IPS-15b (cell line): ENCODE data around the gene CTAGE1.
"Not testable (repeated sequence)": the region's sequence is repeated elsewhere in the genome, so short reads cannot be mapped to it uniquely, and the experiment has no call there.

Source experiments
- H3K27me3 ChIP-seq: one replicate; pipeline ENCODE4 v1.6.1; 2013; ENCODE audit warnings: low read length; ENCODE audit not compliant: control insufficient read depth, insufficient read depth
- H3K36me3 ChIP-seq: one replicate; pipeline ENCODE4 v1.6.1; 2013; ENCODE audit warnings: low read length; ENCODE audit not compliant: control insufficient read depth, insufficient read depth
- H3K4me1 ChIP-seq: one replicate; pipeline ENCODE4 v1.6.1; 2013; ENCODE audit warnings: mild to moderate bottlenecking, low read length; ENCODE audit not compliant: control insufficient read depth, insufficient read depth
- H3K4me3 ChIP-seq: one replicate; pipeline ENCODE4 v1.5.1; 2013; ENCODE audit warnings: low read depth, low read length
- H3K9ac ChIP-seq: one replicate; pipeline ENCODE4 v1.6.1; 2013; ENCODE audit warnings: low read depth, mild to moderate bottlenecking, low read length
- H3K9me3 ChIP-seq: one replicate; pipeline ENCODE4 v1.6.1; 2013; ENCODE audit warnings: mild to moderate bottlenecking, low read length; ENCODE audit not compliant: control insufficient read depth, insufficient read depth

The CTAGE1 gene

DNA sequence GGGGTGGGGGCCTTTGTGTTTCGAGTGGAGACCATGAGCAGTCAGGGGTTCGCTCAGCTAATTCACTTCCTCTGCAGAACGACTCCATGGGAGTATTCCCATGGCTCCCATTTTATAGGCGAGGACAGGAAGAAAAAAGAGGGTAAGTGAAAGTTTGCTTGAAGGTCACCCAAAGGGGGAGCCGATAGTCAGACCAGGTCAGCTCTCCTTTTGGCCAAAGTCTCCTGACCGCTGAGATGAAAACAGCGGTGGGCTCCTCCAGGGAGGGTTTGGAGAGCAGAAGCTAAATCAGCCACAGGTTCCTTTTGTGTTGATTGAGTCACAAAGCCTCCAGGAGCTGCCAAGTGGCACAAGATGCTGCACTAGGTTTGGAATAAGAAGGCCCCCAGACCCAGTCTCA, 34.1 kb upstream of the CTAGE1 start:
- H3K4me1 ChIP-seq = peaks cover 7% of the 10 kb centered on the region
- H3K9me3 ChIP-seq = no peaks in the 10 kb centered on the region
- H3K4me3 ChIP-seq = peak overlapping the region; percentile 33
- H3K36me3 ChIP-seq = no peaks in the 10 kb centered on the region
- H3K9ac ChIP-seq = no peak overlapping the region
- no peaks in the 10 kb centered on the region for H3K27me3 ChIP-seq

GRCh38 chr18:22450766-22451165, 33.1 kb upstream of the CTAGE1 start:
- not testable (repeated sequence) for H3K9ac ChIP-seq, H3K4me3 ChIP-seq, H3K27me3 ChIP-seq, H3K9me3 ChIP-seq, H3K36me3 ChIP-seq, H3K4me1 ChIP-seq

- not testable (repeated sequence) for H3K27me3 ChIP-seq, H3K9me3 ChIP-seq, H3K4me3 ChIP-seq, H3K9ac ChIP-seq, H3K4me1 ChIP-seq, H3K36me3 ChIP-seq
Measured at GRCh38 chr18:22450318-22450717, 32.6 kb upstream of the CTAGE1 start.

DNA sequence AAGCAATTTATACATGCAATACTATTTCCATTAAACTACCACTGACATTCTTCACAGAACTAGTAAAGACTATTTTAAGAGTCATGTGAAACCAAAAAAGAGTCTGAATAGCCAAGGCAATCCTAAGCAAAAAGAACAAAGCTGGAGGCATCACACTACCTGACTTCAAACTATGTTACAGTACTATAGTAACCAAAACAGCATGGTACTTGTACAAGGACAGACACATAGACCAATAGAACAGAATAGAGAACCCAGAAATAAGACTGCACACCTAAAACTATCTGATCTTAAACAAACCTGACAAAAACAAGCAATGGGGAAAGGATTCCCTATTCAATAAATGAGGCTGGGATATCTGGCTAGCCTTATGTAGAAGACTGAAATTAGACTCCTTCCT, 32.0 kb upstream of the CTAGE1 start:
- not testable (repeated sequence) for H3K9me3 ChIP-seq, H3K36me3 ChIP-seq, H3K4me3 ChIP-seq, H3K9ac ChIP-seq, H3K27me3 ChIP-seq, H3K4me1 ChIP-seq

DNA sequence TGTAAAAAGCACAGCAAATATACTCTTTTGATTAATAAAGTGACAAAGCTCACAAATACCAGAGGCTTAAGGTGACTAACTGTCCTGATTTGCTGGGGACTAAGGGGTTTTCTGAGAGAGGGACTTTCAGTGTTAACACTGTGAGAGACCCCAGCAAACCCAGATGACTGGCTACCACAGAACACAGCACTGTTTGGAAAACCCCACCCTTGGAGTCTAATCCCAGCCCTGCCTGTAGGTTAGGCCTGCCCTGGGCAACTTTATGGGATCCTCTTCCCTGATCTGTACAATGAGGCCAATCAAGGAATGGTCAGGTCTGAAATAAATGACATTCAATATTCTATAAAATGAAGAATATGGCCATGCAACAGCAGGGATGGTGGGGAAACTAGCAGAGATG, 30.5 kb upstream of the CTAGE1 start:
- no peak overlapping the region for H3K4me3 ChIP-seq
- no peaks in the 10 kb centered on the region for H3K27me3 ChIP-seq
- no peak overlapping the region for H3K9ac ChIP-seq
- H3K4me1 ChIP-seq = no peaks in the 10 kb centered on the region
- H3K36me3 ChIP-seq = no peaks in the 10 kb centered on the region
- no peaks in the 10 kb centered on the region for H3K9me3 ChIP-seq

DNA sequence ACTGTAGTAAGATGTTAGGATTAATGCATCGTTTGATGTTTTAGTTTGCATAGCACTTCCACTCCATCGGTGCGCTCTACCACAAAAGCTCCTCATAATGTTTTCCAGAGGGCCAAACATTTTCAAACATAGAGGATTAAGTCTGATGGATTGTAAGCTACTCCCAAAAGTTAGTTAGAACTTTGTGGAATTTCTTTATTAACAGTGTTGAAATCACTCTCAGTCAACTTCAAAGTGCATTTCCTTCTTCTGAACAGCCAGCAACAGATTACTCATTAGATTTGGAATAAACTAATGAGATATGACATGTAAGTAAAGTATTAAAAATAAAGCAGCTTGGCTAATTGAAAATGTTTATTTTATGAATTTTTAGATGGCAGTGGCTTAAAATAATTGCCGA, 30.1 kb upstream of the CTAGE1 start:
- Histone ChIP-seq H3K9ac (no peak overlapping the region), H3K27me3 (no peaks in the 10 kb centered on the region), H3K4me1 (no peaks in the 10 kb centered on the region), H3K4me3 (no peak overlapping the region), H3K9me3 (no peaks in the 10 kb centered on the region), H3K36me3 (no peaks in the 10 kb centered on the region)

DNA sequence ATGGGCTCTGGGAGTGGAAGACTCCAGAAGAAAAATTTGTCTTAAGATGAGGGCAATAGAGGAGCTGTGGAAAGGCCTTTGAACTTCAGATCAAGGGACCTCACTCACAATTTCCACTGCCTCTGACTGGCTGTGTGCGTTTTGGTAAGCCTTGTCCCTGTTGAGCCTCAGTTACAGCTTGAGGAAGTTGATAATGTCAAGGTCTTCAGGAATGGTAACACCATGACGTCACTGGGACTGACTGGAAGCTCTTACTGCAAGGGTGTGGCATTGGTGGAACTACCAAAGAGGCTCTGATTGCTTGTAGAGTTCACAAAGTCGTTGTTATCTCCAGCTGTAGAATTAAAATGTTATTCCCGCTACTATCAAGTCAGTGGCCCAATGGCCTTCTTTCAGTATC, 29.2 kb upstream of the CTAGE1 start:
- Histone ChIP-seq H3K27me3 (no peaks in the 10 kb centered on the region), H3K9me3 (no peaks in the 10 kb centered on the region), H3K4me1 (no peaks in the 10 kb centered on the region), H3K4me3 (no peak overlapping the region), H3K36me3 (no peaks in the 10 kb centered on the region), H3K9ac (no peak overlapping the region)

GRCh38 chr18:22446325-22446724, 28.6 kb upstream of the CTAGE1 start:
- no peaks in the 10 kb centered on the region for H3K4me1 ChIP-seq
- no peak overlapping the region for H3K4me3 ChIP-seq
- no peaks in the 10 kb centered on the region for H3K9me3 ChIP-seq
- H3K36me3 ChIP-seq = no peaks in the 10 kb centered on the region
- H3K9ac ChIP-seq = no peak overlapping the region
- H3K27me3 ChIP-seq = no peaks in the 10 kb centered on the region

GRCh38 chr18:22441638-22442037, 23.9 kb upstream of the CTAGE1 start:
- Histone ChIP-seq H3K4me3 (no peak overlapping the region), H3K27me3 (no peaks in the 10 kb centered on the region), H3K9me3 (no peaks in the 10 kb centered on the region), H3K4me1 (no peaks in the 10 kb centered on the region), H3K36me3 (no peaks in the 10 kb centered on the region), H3K9ac (no peak overlapping the region)

- no peaks in the 10 kb centered on the region for H3K27me3 ChIP-seq
- no peak overlapping the region for H3K4me3 ChIP-seq
- H3K9ac ChIP-seq = no peak overlapping the region
- H3K9me3 ChIP-seq = no peaks in the 10 kb centered on the region
- no peaks in the 10 kb centered on the region for H3K36me3 ChIP-seq
- H3K4me1 ChIP-seq = no peaks in the 10 kb centered on the region
Measured at GRCh38 chr18:22439447-22439846, 21.7 kb upstream of the CTAGE1 start.

- Histone ChIP-seq H3K27me3 (no peaks in the 10 kb centered on the region), H3K9ac (no peak overlapping the region), H3K36me3 (no peaks in the 10 kb centered on the region), H3K9me3 (no peaks in the 10 kb centered on the region), H3K4me3 (no peak overlapping the region), H3K4me1 (no peaks in the 10 kb centered on the region)
Measured at GRCh38 chr18:22436136-22436535, 18.4 kb upstream of the CTAGE1 start.

- H3K27me3 ChIP-seq = no peaks in the 10 kb centered on the region
- no peak overlapping the region for H3K4me3 ChIP-seq
- no peaks in the 10 kb centered on the region for H3K9me3 ChIP-seq
- H3K9ac ChIP-seq = no peak overlapping the region
- no peaks in the 10 kb centered on the region for H3K4me1 ChIP-seq
- H3K36me3 ChIP-seq = no peaks in the 10 kb centered on the region
Measured at GRCh38 chr18:22434973-22435608, 17.4 kb upstream of the CTAGE1 start.

GRCh38 chr18:22433956-22434355, 16.2 kb upstream of the CTAGE1 start:
- no peaks in the 10 kb centered on the region for H3K4me1 ChIP-seq
- H3K36me3 ChIP-seq = no peaks in the 10 kb centered on the region
- H3K27me3 ChIP-seq = no peaks in the 10 kb centered on the region
- no peaks in the 10 kb centered on the region for H3K9me3 ChIP-seq
- H3K4me3 ChIP-seq = no peak overlapping the region
- H3K9ac ChIP-seq = no peak overlapping the region
